Transverse colon (tissue), 4 donors: ENCODE measurements around the gene ACBD5. TPM values are rescaled to one million over a fixed set of nuclear protein-coding genes. Genes with fewer than 3 reads are reported as not detected.
A peak's percentile ranks its signal among the peaks of the same experiment; 100 is the strongest.

Source experiments
- DNase-seq: peaks from one replicate; pipeline ENCODE4 v3.0.0-alpha.2; 2019
- H3K27ac ChIP-seq, 4 donors: fragments of 200-600 bp; sonication (generic); 2 replicates each; pipeline ENCODE4 v1.5.1; 2016 to 2018; ENCODE audit warnings: inconsistent platforms in 4 of 4
- H3K27me3 ChIP-seq: fragments of 200-600 bp; sonication (generic); 2 replicates; pipeline ENCODE4 v1.5.1; 2017; ENCODE audit warnings: inconsistent platforms
- H3K36me3 ChIP-seq, 4 donors: fragments of 200-600 bp; sonication (generic); 2 replicates each; pipeline ENCODE4 v1.5.1; 2017 to 2019; ENCODE audit warnings: inconsistent platforms in 4 of 4
- H3K4me1 ChIP-seq, 4 donors: fragments of 200-600 bp; sonication (generic); 2 replicates each; pipeline ENCODE4 v1.5.1; 2017 to 2020; ENCODE audit warnings: inconsistent platforms in 4 of 4
- H3K4me3 ChIP-seq, 4 donors: fragments of 200-600 bp; sonication (generic); 1 replicate in 1 of 4; 2 replicates in 3 of 4; pipeline versions ENCODE4 v1.5.1 to v1.6.1; 2017 to 2019; ENCODE audit warnings: inconsistent platforms in 4 of 4
- H3K9me3 ChIP-seq, 2 donors: fragments of 200-600 bp; sonication (generic); 2 replicates each; pipeline ENCODE4 v1.5.1; 2017 to 2019; ENCODE audit warnings: inconsistent platforms in 2 of 2
- CTCF ChIP-seq, 5 experiments: fragments of 200-600 bp in 3 of 5; fragments of 450-650 bp in 2 of 5; sonication (generic) in 3 of 5; IDR thresholded peaks; 1 replicate in 2 of 5; 2 replicates in 3 of 5; pipeline ENCODE4 v1.5.1; 2016 to 2017; ENCODE audit warnings: antibody characterized with exemption in 5 of 5, inconsistent platforms in 3 of 5, mild to moderate bottlenecking in 2 of 5, moderate library complexity in 1 of 5
- EP300 ChIP-seq: sonication (generic); formaldehyde crosslinking; IDR thresholded peaks from one replicate; pipeline ENCODE4 v1.6.1; 2017; ENCODE audit warnings: antibody characterized with exemption, low read depth
- POLR2A ChIP-seq: fragments of 450-650 bp; IDR thresholded peaks from one replicate; pipeline ENCODE4 v1.6.1; 2016; ENCODE audit warnings: antibody characterized with exemption, mild to moderate bottlenecking, moderate library complexity
- POLR2AphosphoS5 ChIP-seq, 3 donors: sonication (generic); formaldehyde crosslinking; IDR thresholded peaks; one replicate each; pipeline ENCODE4 v1.6.1; 2016; ENCODE audit warnings: antibody characterized with exemption in 3 of 3
- WGBS, 2 donors: methylation state at CpG; one replicate each; pipeline ENCODE4 v1.1.5; 2018; ENCODE audit warnings: low coverage in 1 of 2; 5-methylcytosine and 5-hydroxymethylcytosine counted together
- in situ Hi-C, 4 donors: fragments of 200-750 bp; cut with MboI; loops; one replicate each; pipeline versions ENCODE4 v1.15.0 to v1.15.1; 2017; ENCODE audit warnings: low sequenced_read_pairs in 3 of 4, low pct_ligation_motif_present in 1 of 4, low pct_unique_long_range_greater_than_20kb in 1 of 4
- intact Hi-C: fragments of 100-400 bp; cut with DNase I; formaldehyde crosslinking; loops from one replicate; pipeline ENCODE4 v1.15.1; 2023; ENCODE audit warnings: low total_unique reads
- total RNA-seq, 4 donors: library from RNA; depleted of rRNA; stranded (reverse); fragments of >200 nt; gene quantifications; one replicate each; pipeline ENCODE4 v1.1.0, GENCODE V29; 2016

Gene ACBD5
- total RNA-seq, 4 donors from 2014 or later, result 8.2 to 42.6 (median 32.8) TPM

DNA sequence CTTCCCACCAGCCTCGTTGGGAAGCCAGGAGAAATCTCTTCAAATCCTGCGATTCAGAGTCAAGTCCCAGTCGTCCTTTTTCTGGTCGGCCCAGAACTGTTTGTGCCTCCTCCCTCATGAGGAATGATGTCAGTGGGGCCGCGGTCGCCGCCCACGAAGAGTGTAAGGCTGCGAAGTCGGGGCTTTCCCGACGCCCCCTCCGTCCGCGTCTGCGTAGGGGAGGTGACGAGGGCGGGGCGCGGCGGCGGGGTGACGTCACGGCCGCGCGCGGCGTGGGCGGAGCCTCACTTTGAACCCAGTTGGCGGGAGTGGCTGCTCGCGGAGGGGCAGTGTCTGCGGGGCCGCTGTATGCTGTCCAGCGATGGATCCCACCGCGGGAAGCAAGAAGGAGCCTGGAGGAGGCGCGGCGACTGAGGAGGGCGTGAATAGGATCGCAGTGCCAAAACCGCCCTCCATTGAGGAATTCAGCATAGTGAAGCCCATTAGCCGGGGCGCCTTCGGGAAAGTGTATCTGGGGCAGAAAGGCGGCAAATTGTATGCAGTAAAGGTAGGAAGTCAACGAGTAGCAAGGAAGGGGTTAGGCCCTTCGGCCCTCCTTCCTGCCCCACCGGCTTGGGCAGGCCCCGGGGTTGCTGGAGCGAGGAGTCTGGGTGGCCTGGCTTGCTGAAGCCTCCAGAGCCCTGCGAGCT lies 85.4 kb downstream of the ACBD5 start, which contains the start of gene MASTL:
TSS of gene MASTL (plus strand) at position 287 of the 689 bp plus-strand sequence. CDS start at position 362, 75 bp downstream.
- intact Hi-C loops, result no loop called here
- no peak for TF ChIP-seq CTCF (IDR thresholded peaks at IDR 0.05)
- peak; percentile 96 to 99 (median 99) for TF ChIP-seq POLR2AphosphoS5 (IDR thresholded peaks at IDR 0.05)
- TF ChIP-seq EP300, result no peak
- peak; percentile 97 for TF ChIP-seq POLR2A
- H3K36me3 ChIP-seq, result peaks cover 0 to 18% (median 6%) of the 10 kb centered on the region in 4 donors
- H3K27me3 ChIP-seq, result no peaks in the 10 kb centered on the region
- H3K9me3 ChIP-seq, result no peaks in the 10 kb centered on the region
- in situ Hi-C loops, result no loop called here
- H3K4me3 ChIP-seq, result peak within 1 kb of the TSS; percentile 64 to 95 (median 81)
- 1% methylated on average over 36 of the region's 55 CpGs; no CpG with 5 or more reads in 1 of the 2 donors for WGBS, 2 donors
- peaks cover 16 to 38% (median 18%) of the 10 kb centered on the region in 4 donors for H3K4me1 ChIP-seq
- peak within 1 kb of the TSS; percentile 95 to 100 (median 99) for H3K27ac ChIP-seq
- peak; percentile 93 for DNase-seq

DNA sequence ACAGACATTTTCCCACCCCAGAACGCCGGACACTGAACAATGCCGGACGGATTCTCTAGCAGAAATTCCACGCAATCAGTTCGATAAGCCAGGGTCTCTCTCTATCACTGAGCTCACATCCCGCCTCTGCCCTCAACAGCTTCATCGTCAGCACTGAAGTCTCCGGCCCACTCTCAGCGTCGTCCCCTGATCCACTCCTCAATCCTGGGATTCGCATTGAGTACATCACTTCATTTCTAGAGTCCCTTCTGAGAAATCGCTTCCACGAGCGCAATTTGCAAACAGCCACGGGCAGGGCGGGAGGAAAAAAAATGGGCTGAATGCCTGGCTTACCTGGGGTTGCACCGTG lies 86.8 kb downstream of the ACBD5 start:
- WGBS, 2 donors, result 0% methylated on average over 3 to 18 of the region's 18 CpGs
- in situ Hi-C loops (no loop called here), intact Hi-C loops (no loop called here)
- Histone ChIP-seq H3K4me3 (peak overlapping the region; percentile 64 to 95 (median 81)), H3K36me3 (peaks cover 0 to 6% (median under 1%) of the 10 kb centered on the region in 4 donors), H3K4me1 (peaks cover 16 to 42% (median 18%) of the 10 kb centered on the region in 4 donors), H3K9me3 (no peaks in the 10 kb centered on the region), H3K27ac (peak overlapping the region; percentile 95 to 100 (median 99)), H3K27me3 (no peaks in the 10 kb centered on the region)
- TF ChIP-seq CTCF (IDR thresholded peaks at IDR 0.05) (no peak), POLR2AphosphoS5 (IDR thresholded peaks at IDR 0.05) (no peak), EP300 (no peak)
- DNase-seq, result no peak

DNA sequence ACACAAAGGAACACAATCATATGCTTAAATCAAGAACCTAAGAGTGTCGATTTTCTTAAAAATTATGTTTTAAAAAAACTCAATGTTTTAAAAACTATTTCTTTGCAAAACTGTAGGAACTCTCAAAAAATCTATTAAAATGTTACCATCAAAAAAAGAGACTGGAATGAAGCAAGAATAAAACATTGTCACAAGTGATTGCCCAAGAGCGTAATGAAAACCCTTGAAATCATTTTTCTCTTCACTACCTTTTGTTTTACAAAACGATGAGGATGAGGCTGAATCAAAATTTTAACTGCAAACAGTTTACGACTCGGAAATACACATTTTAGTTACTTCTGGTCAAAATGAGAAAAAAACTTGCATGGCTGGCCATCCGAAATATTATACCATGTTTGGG lies 87.3 kb downstream of the ACBD5 start:
- peaks cover 16 to 42% (median 18%) of the 10 kb centered on the region in 4 donors for H3K4me1 ChIP-seq
- DNase-seq, result no peak
- no peaks in the 10 kb centered on the region for H3K27me3 ChIP-seq
- H3K4me3 ChIP-seq, result peak overlapping the region; percentile 64 to 95 (median 81)
- in situ Hi-C loops (no loop called here), intact Hi-C loops (no loop called here)
- H3K27ac ChIP-seq, result peak overlapping the region in 3 of 4 donors; percentile 95 to 100 (median 98)
- peaks cover 0 to under 1% (median 0%) of the 10 kb centered on the region in 4 donors for H3K36me3 ChIP-seq
- WGBS, 2 donors, result 5 to 7% methylated on average over 6 of the region's 6 CpGs
- no peaks in the 10 kb centered on the region for H3K9me3 ChIP-seq
- TF ChIP-seq CTCF (IDR thresholded peaks at IDR 0.05) (no peak), POLR2AphosphoS5 (IDR thresholded peaks at IDR 0.05) (no peak), EP300 (no peak), POLR2A (no peak)

GRCh38 chr10:27152687-27153086 lies 87.9 kb downstream of the ACBD5 start:
- no peak overlapping the region for H3K27ac ChIP-seq
- H3K9me3 ChIP-seq, result no peaks in the 10 kb centered on the region
- in situ Hi-C loops (no loop called here), intact Hi-C loops (no loop called here)
- H3K36me3 ChIP-seq, result peaks cover 0 to 6% (median 3%) of the 10 kb centered on the region in 4 donors
- no peaks in the 10 kb centered on the region for H3K27me3 ChIP-seq
- TF ChIP-seq POLR2AphosphoS5 (IDR thresholded peaks at IDR 0.05) (no peak), POLR2A (no peak), CTCF (IDR thresholded peaks at IDR 0.05) (no peak), EP300 (no peak)
- DNase-seq, result no peak
- peaks cover 16 to 42% (median 18%) of the 10 kb centered on the region in 4 donors for H3K4me1 ChIP-seq
- peak overlapping the region in 2 of 4 donors; percentile 85 to 95 for H3K4me3 ChIP-seq
